Mesenchymal stem cell (in vitro differentiated cells and primary cell): ENCODE measurements around the gene IQCH.

ENCODE experiments used
- DNase-seq: peaks from one replicate; pipeline ENCODE4 v3.0.0-alpha.2; 2013
- H2AFZ ChIP-seq: one replicate; pipeline ENCODE4 v1.6.1; 2013; ENCODE audit warnings: low read depth, mild to moderate bottlenecking, control low read depth, inconsistent platforms, low read length, moderate library complexity
- H2AK5ac ChIP-seq: 2 replicates; pipeline ENCODE4 v1.6.1; 2013; ENCODE audit warnings: low read length, moderate library complexity, mild to moderate bottlenecking, inconsistent platforms; ENCODE audit not compliant: severe bottlenecking
- H2BK120ac ChIP-seq: one replicate; pipeline ENCODE4 v1.6.1; 2013; ENCODE audit warnings: low read depth, mild to moderate bottlenecking, inconsistent platforms, low read length, moderate library complexity
- H2BK12ac ChIP-seq, 2 experiments: one replicate each; pipeline ENCODE4 v1.6.1; 2013; ENCODE audit warnings: inconsistent platforms in 2 of 2, low read length in 2 of 2, mild to moderate bottlenecking in 2 of 2, moderate library complexity in 2 of 2, control low read depth in 1 of 2
- H2BK15ac ChIP-seq: one replicate; pipeline ENCODE4 v1.6.1; 2013; ENCODE audit warnings: mild to moderate bottlenecking, low read depth, inconsistent platforms; ENCODE audit not compliant: poor library complexity, severe bottlenecking
- H2BK5ac ChIP-seq: 2 replicates; pipeline ENCODE4 v1.6.1; 2013; ENCODE audit warnings: low read depth, mild to moderate bottlenecking, low read length, control low read depth, inconsistent platforms; ENCODE audit not compliant: poor library complexity, severe bottlenecking
- H3K14ac ChIP-seq, 2 experiments: one replicate each; pipeline ENCODE4 v1.6.1; 2013; ENCODE audit warnings: inconsistent platforms in 2 of 2, low read length in 2 of 2, control low read depth in 1 of 2, mild to moderate bottlenecking in 1 of 2, moderate library complexity in 1 of 2
- H3K18ac ChIP-seq, 2 experiments: one replicate each; pipeline ENCODE4 v1.6.1; 2013; ENCODE audit warnings: inconsistent platforms in 2 of 2, low read length in 2 of 2, control low read depth in 1 of 2, low read depth in 1 of 2, mild to moderate bottlenecking in 1 of 2
- H3K23ac ChIP-seq, 2 experiments: one replicate each; pipeline ENCODE4 v1.6.1; 2013; ENCODE audit warnings: inconsistent platforms in 2 of 2, low read length in 2 of 2, mild to moderate bottlenecking in 2 of 2, moderate library complexity in 2 of 2, control low read depth in 1 of 2
- H3K27ac ChIP-seq: 2 replicates; pipeline ENCODE4 v1.5.1; 2013; ENCODE audit warnings: mild to moderate bottlenecking, moderate library complexity, low read length, control low read depth, inconsistent platforms; ENCODE audit not compliant: poor library complexity, severe bottlenecking
- H3K27me3 ChIP-seq, 2 experiments: 2 replicates each; pipeline versions ENCODE4 v1.6.1 to v1.7.0; 2013; ENCODE audit warnings: low read length in 2 of 2, mild to moderate bottlenecking in 2 of 2, moderate library complexity in 2 of 2, control low read depth in 1 of 2, inconsistent platforms in 1 of 2; ENCODE audit not compliant: control insufficient read depth in 1 of 2, insufficient read depth in 1 of 2
- H3K36me3 ChIP-seq, 2 experiments: 2 replicates each; pipeline versions ENCODE4 v1.6.1 to v1.7.0; 2013; ENCODE audit warnings: low read length in 2 of 2, control low read depth in 1 of 2, inconsistent platforms in 1 of 2, low read depth in 1 of 2, mild to moderate bottlenecking in 1 of 2; ENCODE audit not compliant: insufficient read depth in 2 of 2, control insufficient read depth in 1 of 2
- H3K4ac ChIP-seq, 2 experiments: one replicate each; pipeline ENCODE4 v1.6.1; 2013; ENCODE audit warnings: inconsistent platforms in 2 of 2, low read length in 2 of 2, mild to moderate bottlenecking in 2 of 2, moderate library complexity in 2 of 2, control low read depth in 1 of 2, low read depth in 1 of 2
- H3K4me1 ChIP-seq: 2 replicates; pipeline ENCODE4 v1.6.1; 2013; ENCODE audit warnings: low read depth, low read length, control low read depth; ENCODE audit not compliant: control insufficient read depth, insufficient read depth
- H3K4me2 ChIP-seq: 2 replicates; pipeline ENCODE4 v1.6.1; 2013; ENCODE audit warnings: low read length, mild to moderate bottlenecking, inconsistent platforms; ENCODE audit not compliant: poor library complexity, severe bottlenecking
- H3K4me3 ChIP-seq, 2 experiments: 2 replicates each; pipeline versions ENCODE4 v1.5.1 to v1.7.0; 2013; ENCODE audit warnings: low read length in 2 of 2, mild to moderate bottlenecking in 2 of 2, control low read depth in 1 of 2, low read depth in 1 of 2; ENCODE audit not compliant: insufficient read depth in 1 of 2
- H3K79me1 ChIP-seq: replicated peaks from 2 replicates; pipeline ENCODE4 v1.6.1; 2013; ENCODE audit warnings: mild to moderate bottlenecking, control low read depth, low read length, inconsistent platforms; ENCODE audit not compliant: poor library complexity, severe bottlenecking
- H3K9ac ChIP-seq: 2 replicates; pipeline ENCODE4 v1.7.0; 2013; ENCODE audit warnings: mild to moderate bottlenecking, low read length, moderate library complexity
- H3K9me3 ChIP-seq: 2 replicates; pipeline ENCODE4 v1.7.0; 2013; ENCODE audit warnings: mild to moderate bottlenecking, low read length; ENCODE audit not compliant: control insufficient read depth
- H4K8ac ChIP-seq: one replicate; pipeline ENCODE4 v1.6.1; 2013; ENCODE audit warnings: inconsistent platforms, mild to moderate bottlenecking, low read length, moderate library complexity
- H4K91ac ChIP-seq: one replicate; pipeline ENCODE4 v1.6.1; 2013; ENCODE audit warnings: mild to moderate bottlenecking, low read length, inconsistent platforms
- WGBS: methylation state at CpG from one replicate; pipeline ENCODE4 v1.1.7; 2013; ENCODE audit warnings: mixed read lengths; 5-methylcytosine and 5-hydroxymethylcytosine counted together

IQCH gene

DNA sequence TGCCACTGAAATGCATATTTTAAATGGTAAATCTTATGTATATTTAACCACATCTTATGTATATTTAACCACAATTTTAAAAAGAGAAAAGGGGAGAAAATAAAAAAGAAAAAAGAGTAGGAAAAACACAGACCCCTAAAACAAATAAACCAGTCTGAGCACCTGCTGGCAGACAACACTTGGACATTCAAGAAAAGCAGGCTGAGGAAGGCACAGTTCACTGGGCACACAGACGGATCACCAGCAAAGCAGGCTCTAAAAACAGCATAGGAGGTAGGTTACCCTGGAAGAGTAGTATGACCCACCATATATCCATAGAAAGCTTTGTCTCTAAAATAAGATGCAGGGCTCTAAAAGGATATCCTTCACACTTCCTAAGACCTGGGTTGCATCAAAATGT, 27.2 kb upstream of the IQCH start:
- H3K18ac ChIP-seq: peak overlapping the region in 1 of 2 experiments; percentile 24
- H4K8ac ChIP-seq: no peak overlapping the region
- no peak overlapping the region for H2BK120ac ChIP-seq
- H3K9me3 ChIP-seq: no peaks in the 10 kb centered on the region
- no peak overlapping the region for H2BK5ac ChIP-seq
- H3K4me1 ChIP-seq: no peaks in the 10 kb centered on the region
- peaks cover 3 to 49% of the 10 kb centered on the region in 2 experiments for H3K36me3 ChIP-seq
- H2BK15ac ChIP-seq: no peak overlapping the region
- peaks cover 24% of the 10 kb centered on the region for H3K79me1 ChIP-seq
- H3K4me3 ChIP-seq: no peak overlapping the region
- no peak overlapping the region for H3K14ac ChIP-seq
- H3K4me2 ChIP-seq: no peak overlapping the region
- no peak for DNase-seq
- WGBS: no CpG with 5 or more reads among the region's 1 CpG
- no peak overlapping the region for H3K9ac ChIP-seq
- H3K4ac ChIP-seq: no peak overlapping the region
- H2BK12ac ChIP-seq: no peak overlapping the region
- H3K27ac ChIP-seq: no peak overlapping the region
- no peak overlapping the region for H4K91ac ChIP-seq
- H3K23ac ChIP-seq: no peak overlapping the region
- no peaks in the 10 kb centered on the region for H3K27me3 ChIP-seq
- H2AFZ ChIP-seq: no peak overlapping the region
- H2AK5ac ChIP-seq: no peak overlapping the region

GRCh38 chr15:67227846-67228245, 26.7 kb upstream of the IQCH start:
- Histone ChIP-seq H2BK120ac (no peak overlapping the region), H3K36me3 (peaks cover 3 to 53% of the 10 kb centered on the region in 2 experiments), H3K4me2 (no peak overlapping the region), H3K79me1 (peaks cover 22% of the 10 kb centered on the region), H3K4me1 (no peaks in the 10 kb centered on the region), H2AFZ (no peak overlapping the region), H3K18ac (no peak overlapping the region), H3K4ac (no peak overlapping the region), H3K27me3 (no peaks in the 10 kb centered on the region), H3K27ac (no peak overlapping the region), H3K14ac (no peak overlapping the region), H4K91ac (no peak overlapping the region), H2AK5ac (no peak overlapping the region), H3K23ac (no peak overlapping the region), H2BK12ac (no peak overlapping the region), H3K9me3 (no peaks in the 10 kb centered on the region), H3K4me3 (no peak overlapping the region), H2BK5ac (no peak overlapping the region), H2BK15ac (no peak overlapping the region), H3K9ac (no peak overlapping the region), H4K8ac (no peak overlapping the region)
- DNase-seq: no peak
- no CpG with 5 or more reads among the region's 1 CpG for WGBS

DNA sequence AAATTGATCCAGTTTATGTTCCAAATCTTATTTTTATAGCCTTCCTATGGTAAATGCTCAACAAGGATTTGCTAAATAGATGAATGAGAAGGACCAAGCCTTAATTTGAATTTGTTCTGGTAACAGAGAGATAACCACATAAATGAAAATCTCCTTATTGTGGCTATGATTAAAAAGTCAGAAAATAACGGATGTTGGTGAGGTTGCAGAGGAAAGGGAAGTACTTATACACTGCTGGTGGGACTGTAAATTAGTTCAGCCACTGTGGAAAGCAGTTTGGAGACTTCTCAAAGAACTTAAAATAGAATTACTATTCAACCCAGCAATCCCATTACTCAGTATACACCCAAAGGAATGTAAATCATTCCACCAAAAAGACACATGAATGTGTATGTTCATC, 26.3 kb upstream of the IQCH start:
- DNase-seq: no peak
- no peaks in the 10 kb centered on the region for H3K27me3 ChIP-seq
- H3K79me1 ChIP-seq: peaks cover 18% of the 10 kb centered on the region
- no peak overlapping the region for H3K4me2 ChIP-seq
- H4K8ac ChIP-seq: no peak overlapping the region
- peaks cover 3 to 57% of the 10 kb centered on the region in 2 experiments for H3K36me3 ChIP-seq
- H3K4me1 ChIP-seq: no peaks in the 10 kb centered on the region
- no peak overlapping the region for H3K4ac ChIP-seq
- H2BK5ac ChIP-seq: no peak overlapping the region
- H2AK5ac ChIP-seq: no peak overlapping the region
- no peak overlapping the region for H3K4me3 ChIP-seq
- H3K14ac ChIP-seq: no peak overlapping the region
- H3K23ac ChIP-seq: no peak overlapping the region
- H3K18ac ChIP-seq: no peak overlapping the region
- H2BK15ac ChIP-seq: no peak overlapping the region
- H2AFZ ChIP-seq: no peak overlapping the region
- WGBS: no CpG with 5 or more reads among the region's 1 CpG
- no peaks in the 10 kb centered on the region for H3K9me3 ChIP-seq
- no peak overlapping the region for H2BK120ac ChIP-seq
- H3K27ac ChIP-seq: no peak overlapping the region
- no peak overlapping the region for H3K9ac ChIP-seq
- no peak overlapping the region for H2BK12ac ChIP-seq
- H4K91ac ChIP-seq: no peak overlapping the region

DNA sequence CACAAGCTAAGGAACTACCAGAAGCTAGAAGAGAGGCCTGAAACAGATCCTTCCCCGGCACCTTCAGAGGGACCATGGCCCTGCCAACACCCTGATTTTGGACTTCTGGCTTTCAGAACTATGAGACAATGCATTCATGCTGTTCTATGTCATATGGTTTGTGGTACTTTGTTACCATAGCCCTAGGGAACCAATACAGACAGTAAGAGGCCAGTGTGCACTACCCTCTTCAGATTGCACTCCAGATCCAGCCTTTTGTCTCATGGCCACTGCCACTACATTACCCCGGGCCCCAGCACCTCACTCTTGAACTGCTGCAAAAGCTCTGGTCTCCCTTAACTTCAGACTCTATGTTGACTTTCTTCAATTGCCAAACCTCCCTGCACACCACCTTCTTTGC, 24.1 kb upstream of the IQCH start:
- Histone ChIP-seq H3K36me3 (peaks cover 3 to 72% of the 10 kb centered on the region in 2 experiments), H3K4me3 (no peak overlapping the region), H4K91ac (no peak overlapping the region), H2BK12ac (no peak overlapping the region), H3K27me3 (no peaks in the 10 kb centered on the region), H3K4me1 (no peaks in the 10 kb centered on the region), H4K8ac (no peak overlapping the region), H2BK5ac (no peak overlapping the region), H3K27ac (no peak overlapping the region), H3K14ac (no peak overlapping the region), H3K18ac (no peak overlapping the region), H3K9ac (no peak overlapping the region), H2BK15ac (no peak overlapping the region), H3K4me2 (no peak overlapping the region), H3K23ac (no peak overlapping the region), H2AK5ac (no peak overlapping the region), H3K9me3 (no peaks in the 10 kb centered on the region), H3K4ac (no peak overlapping the region), H2BK120ac (no peak overlapping the region), H2AFZ (no peak overlapping the region), H3K79me1 (peaks cover 16% of the 10 kb centered on the region)
- WGBS: 98% methylated on average over 2 of the region's 2 CpGs
- DNase-seq: no peak
